Lower leg skin (tissue), 3 donors: ENCODE results near the gene PLCZ1.
"Not testable (repeated sequence)": the region's sequence is repeated elsewhere in the genome, so short reads cannot be mapped to it uniquely, and the experiment has no call there.

Experiments
- CTCF ChIP-seq, 3 donors: fragments of 450-650 bp; IDR thresholded peaks; one replicate each; pipeline ENCODE4 v1.5.1; 2016; ENCODE audit warnings: antibody characterized with exemption in 3 of 3, mild to moderate bottlenecking in 3 of 3, moderate library complexity in 2 of 3
- POLR2A ChIP-seq, 2 donors: fragments of 450-650 bp; IDR thresholded peaks; one replicate each; pipeline ENCODE4 v1.6.1; 2016 to 2017; ENCODE audit warnings: antibody characterized with exemption in 2 of 2, mild to moderate bottlenecking in 1 of 2, moderate library complexity in 1 of 2

GRCh38 chr12:18785465-18785864 lies 47.7 kb upstream of the PLCZ1 start:
- not testable (repeated sequence) for TF ChIP-seq POLR2A, CTCF (IDR thresholded peaks at IDR 0.05)
